Psoas muscle (tissue), 8 donors: ENCODE results near the gene CCDC180. TPM values are rescaled to one million over a fixed set of nuclear protein-coding genes. Genes with fewer than 3 reads are reported as not detected.

Source experiments
- ATAC-seq, 4 donors: fragments of 200-7000 bp; cut with Tn5 transposase; one replicate each; pipeline ENCODE4 v1.9.1; 2020; ENCODE audit warnings: moderate library complexity in 3 of 4, mild to moderate bottlenecking in 2 of 4
- DNase-seq, 2 donors: peaks; one replicate each; pipeline ENCODE4 v3.0.0-alpha.2; 2020
- H3K27ac ChIP-seq: fragments of 200-600 bp; one replicate; pipeline ENCODE4 v1.8.0; 2022
- H3K27me3 ChIP-seq, 3 donors: fragments of 200-600 bp in 1 of 3; one replicate each; pipeline versions ENCODE4 v1.6.1 to v1.8.0; 2013 to 2022; ENCODE audit warnings: low read length in 2 of 3, mild to moderate bottlenecking in 2 of 3, moderate library complexity in 1 of 3; ENCODE audit not compliant: insufficient read depth in 3 of 3
- H3K36me3 ChIP-seq, 2 donors: fragments of 200-600 bp in 1 of 2; one replicate each; pipeline versions ENCODE4 v1.6.1 to v1.8.0; 2013 to 2022; ENCODE audit warnings: low read depth in 1 of 2, mild to moderate bottlenecking in 1 of 2, moderate library complexity in 1 of 2; ENCODE audit not compliant: insufficient read depth in 1 of 2
- H3K4me1 ChIP-seq: fragments of 200-600 bp; one replicate; pipeline ENCODE4 v1.8.0; 2022
- H3K4me3 ChIP-seq: fragments of 200-600 bp; one replicate; pipeline ENCODE4 v1.8.0; 2022; ENCODE audit warnings: mild to moderate bottlenecking
- H3K9me3 ChIP-seq: fragments of 200-600 bp; one replicate; pipeline ENCODE4 v1.8.0; 2022
- WGBS, 3 donors: extraction: QIAGEN DNeasy Blood & Tissue Kit; methylation state at CpG; one replicate each; pipeline versions ENCODE4 v1.1.6 to v1.1.7; 2013; 5-methylcytosine and 5-hydroxymethylcytosine counted together
- intact Hi-C, 2 donors: fragments of 100-400 bp; cut with DNase I; formaldehyde crosslinking; loops; one replicate each; pipeline versions ENCODE4 v1.11.0 to v1.14.2; 2022
- polyA plus RNA-seq, 3 donors: library from polyadenylated mRNA; stranded (reverse); fragments of 200-250 nt; gene quantifications; one replicate each; pipeline ENCODE4 v1.2.3, GENCODE V29; 2013
- total RNA-seq, 4 donors: library from RNA; stranded (reverse); fragmentation: NEBNext Ultra II Directional in 2 of 4; extraction: Animal tissue kit (Norgen Biotek cat#: 25700) in 2 of 4; gene quantifications; one replicate each; pipeline versions ENCODE4 v1.2.1 to v1.2.4, GENCODE V29; 2021 to 2023
- TF ChIP-seq, protein P1 (sequence below): fragments of 200-600 bp; IDR thresholded peaks from one replicate; pipeline ENCODE4 v1.8.0; 2022; ENCODE audit warnings: antibody characterized with exemption
- donor health status: healthy with polysubstance abuse.
- donor health status: DM: no; HTN: no; CAD: no; lungs with moderate emphysema.
- donor health status: Bipolar disorder and iron deficiency.
- donor health status: healthy.
- donor health status: DM: yes; HTN: yes; CAD: no.
- donor health status: DM: no; HTN: no; CAD: no.
- donor health status: DM: no; HTN: no; CAD: no.
- donor health status: DM: yes; HTN: yes; CAD: no.

CCDC180 gene
- total and polyA plus RNA-seq, 7 donors: 0.55 to 1.6 (median 0.71) TPM

DNA sequence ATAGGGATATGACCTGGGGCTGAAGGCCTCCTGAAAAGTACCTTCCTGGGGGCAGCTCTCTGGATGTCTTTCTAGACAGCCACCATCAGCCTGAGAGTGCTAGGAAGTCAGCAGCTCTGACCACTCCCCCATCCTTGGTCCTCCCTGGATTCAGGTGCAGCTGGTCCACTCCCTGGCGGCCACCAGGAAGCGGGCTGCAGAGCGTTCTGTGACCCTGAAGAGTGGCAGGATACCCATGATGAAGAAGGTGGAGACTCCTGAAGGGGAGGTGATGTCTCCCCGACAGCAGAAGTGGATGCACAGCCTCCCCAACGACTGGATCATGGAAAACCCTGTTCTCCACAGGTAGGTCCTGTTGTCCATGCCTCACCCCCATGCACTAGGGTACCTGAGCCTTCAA lies 1.8 kb downstream of the CCDC180 start:
- Histone ChIP-seq H3K4me3 (no peak overlapping the region), H3K36me3 (peaks cover 0 to 4% of the 10 kb centered on the region in 2 donors), H3K27ac (no peak overlapping the region), H3K9me3 (peaks cover 6% of the 10 kb centered on the region), H3K27me3 (peaks cover 0 to 22% (median 0%) of the 10 kb centered on the region in 3 donors), H3K4me1 (peaks cover 8% of the 10 kb centered on the region)
- 94 to 99% (median 96%) methylated on average over 5 of the region's 5 CpGs for WGBS, 3 donors
- intact Hi-C loops: no loop called here
- DNase-seq: no peak
- TF ChIP-seq, protein P1, sequence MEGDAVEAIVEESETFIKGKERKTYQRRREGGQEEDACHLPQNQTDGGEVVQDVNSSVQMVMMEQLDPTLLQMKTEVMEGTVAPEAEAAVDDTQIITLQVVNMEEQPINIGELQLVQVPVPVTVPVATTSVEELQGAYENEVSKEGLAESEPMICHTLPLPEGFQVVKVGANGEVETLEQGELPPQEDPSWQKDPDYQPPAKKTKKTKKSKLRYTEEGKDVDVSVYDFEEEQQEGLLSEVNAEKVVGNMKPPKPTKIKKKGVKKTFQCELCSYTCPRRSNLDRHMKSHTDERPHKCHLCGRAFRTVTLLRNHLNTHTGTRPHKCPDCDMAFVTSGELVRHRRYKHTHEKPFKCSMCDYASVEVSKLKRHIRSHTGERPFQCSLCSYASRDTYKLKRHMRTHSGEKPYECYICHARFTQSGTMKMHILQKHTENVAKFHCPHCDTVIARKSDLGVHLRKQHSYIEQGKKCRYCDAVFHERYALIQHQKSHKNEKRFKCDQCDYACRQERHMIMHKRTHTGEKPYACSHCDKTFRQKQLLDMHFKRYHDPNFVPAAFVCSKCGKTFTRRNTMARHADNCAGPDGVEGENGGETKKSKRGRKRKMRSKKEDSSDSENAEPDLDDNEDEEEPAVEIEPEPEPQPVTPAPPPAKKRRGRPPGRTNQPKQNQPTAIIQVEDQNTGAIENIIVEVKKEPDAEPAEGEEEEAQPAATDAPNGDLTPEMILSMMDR: no peak
- no peak for ATAC-seq

DNA sequence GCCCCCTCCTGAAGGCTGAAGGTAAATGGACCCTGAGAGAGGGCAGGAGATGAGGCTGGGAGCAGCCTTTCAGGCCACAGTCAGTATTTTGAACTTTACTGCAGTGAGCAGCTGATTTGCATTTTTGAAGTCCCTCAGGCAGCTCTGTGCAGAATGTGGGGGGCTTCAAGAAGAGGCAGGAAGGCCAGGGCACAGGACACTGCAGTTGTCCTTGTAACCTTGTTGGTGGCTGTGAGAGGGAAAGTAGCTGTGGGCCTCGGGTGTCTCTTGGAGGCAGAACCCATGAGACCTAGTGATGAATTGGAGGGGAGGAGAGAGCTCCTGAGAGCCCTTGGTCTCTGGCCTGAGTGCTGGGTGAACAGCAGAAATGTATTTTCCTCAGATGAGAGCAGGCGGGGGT lies 2.6 kb downstream of the CCDC180 start:
- intact Hi-C loops: no loop called here
- H3K36me3 ChIP-seq: peaks cover 0 to 10% of the 10 kb centered on the region in 2 donors
- DNase-seq (no peak), ATAC-seq (no peak)
- peaks cover 0 to 16% (median 0%) of the 10 kb centered on the region in 3 donors for H3K27me3 ChIP-seq
- TF ChIP-seq, protein P1: no peak
- no peak overlapping the region for H3K27ac ChIP-seq
- peaks cover 8% of the 10 kb centered on the region for H3K4me1 ChIP-seq
- H3K4me3 ChIP-seq: no peak overlapping the region
- WGBS, 3 donors: 74 to 91% (median 85%) methylated on average over 2 of the region's 2 CpGs
- no peaks in the 10 kb centered on the region for H3K9me3 ChIP-seq

DNA sequence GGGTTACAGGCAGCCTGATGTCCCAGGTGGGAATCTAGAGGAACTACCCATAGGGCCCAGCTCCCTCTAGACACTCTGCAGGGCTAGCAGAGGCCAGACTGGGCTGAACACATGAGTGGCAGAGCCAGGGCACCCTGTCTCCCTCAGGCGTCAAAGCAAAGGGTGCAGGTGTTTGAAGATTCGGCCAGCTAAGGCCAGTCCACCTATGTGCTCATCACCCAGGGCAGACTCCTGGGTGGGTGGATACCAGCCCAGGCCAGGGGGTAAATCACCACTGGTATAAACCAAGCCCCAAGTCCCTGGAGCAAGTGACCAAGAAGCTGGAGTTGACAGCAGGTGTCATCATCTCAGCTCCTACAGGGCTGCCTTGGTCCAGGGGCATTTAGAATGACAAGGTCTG lies 3.4 kb downstream of the CCDC180 start:
- H3K4me1 ChIP-seq: peaks cover 8% of the 10 kb centered on the region
- peaks cover 0 to 8% (median 0%) of the 10 kb centered on the region in 3 donors for H3K27me3 ChIP-seq
- DNase-seq (no peak), ATAC-seq (no peak)
- H3K27ac ChIP-seq: no peak overlapping the region
- no peaks in the 10 kb centered on the region for H3K9me3 ChIP-seq
- TF ChIP-seq, protein P1: no peak
- intact Hi-C loops: no loop called here
- H3K36me3 ChIP-seq: peaks cover 0 to 12% of the 10 kb centered on the region in 2 donors
- no peak overlapping the region for H3K4me3 ChIP-seq
- 96 to 100% (median 96%) methylated on average over 2 of the region's 2 CpGs for WGBS, 3 donors

DNA sequence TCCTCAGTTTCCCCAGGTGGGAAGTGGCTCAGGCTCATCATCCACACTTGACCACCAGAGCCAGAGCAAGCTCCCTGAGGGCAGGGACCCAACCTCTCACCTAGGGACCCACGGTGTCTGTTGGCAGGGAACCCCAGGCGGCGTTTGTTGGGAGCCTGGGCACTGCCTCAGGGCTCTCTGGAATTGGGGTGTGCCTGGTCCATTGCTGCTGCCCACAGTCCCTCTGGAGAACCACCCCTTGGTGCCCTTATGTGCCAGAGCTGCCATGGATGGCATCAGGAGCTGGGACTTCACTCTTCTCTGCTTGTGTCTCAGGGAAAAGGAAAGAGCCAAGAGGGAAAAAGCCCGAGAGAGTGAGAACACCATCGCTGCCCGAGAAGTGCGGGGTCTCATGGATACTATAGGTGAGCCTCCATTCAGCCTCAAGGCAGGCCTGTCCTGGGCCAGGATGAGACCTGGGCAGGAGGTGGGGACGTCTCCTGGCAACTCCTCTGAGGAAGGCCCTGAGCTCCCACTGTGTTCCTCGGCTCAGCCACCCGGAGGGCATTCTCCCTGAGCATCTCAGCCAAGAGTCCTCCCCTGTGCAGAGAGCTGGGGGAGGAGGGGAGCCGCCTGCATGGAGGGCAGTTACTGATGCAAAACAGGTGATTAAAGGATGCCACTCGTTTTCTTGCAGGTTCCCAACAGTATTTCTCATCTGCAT lies 4.5 kb downstream of the CCDC180 start:
- Histone ChIP-seq H3K9me3 (no peaks in the 10 kb centered on the region), H3K36me3 (peaks cover 0 to 19% of the 10 kb centered on the region in 2 donors), H3K4me3 (no peak overlapping the region), H3K27me3 (peaks cover 0 to 4% (median 0%) of the 10 kb centered on the region in 3 donors), H3K4me1 (peaks cover 4% of the 10 kb centered on the region), H3K27ac (no peak overlapping the region)
- DNase-seq (no peak), ATAC-seq (no peak)
- 81 to 85% (median 85%) methylated on average over 12 of the region's 12 CpGs for WGBS, 3 donors
- TF ChIP-seq, protein P1: no peak
- intact Hi-C loops: no loop called here

DNA sequence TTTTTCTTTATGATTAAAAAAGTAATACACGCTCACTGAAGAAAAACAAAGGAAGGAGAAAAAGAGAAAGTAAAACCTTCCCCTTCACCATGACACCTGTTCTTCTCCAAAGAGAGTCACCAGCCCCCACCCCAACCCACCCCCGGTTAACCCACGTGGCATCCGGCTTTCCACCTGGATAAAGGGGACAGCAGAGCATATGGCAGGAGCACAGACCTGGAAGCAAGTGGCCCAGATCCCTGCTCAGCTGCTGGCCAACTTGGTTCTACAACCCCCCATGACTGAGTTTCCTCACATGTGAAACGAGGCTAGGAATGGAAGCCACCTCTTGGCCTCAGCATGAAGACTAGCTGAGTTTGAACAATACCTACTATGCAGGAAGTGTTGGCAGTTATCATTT lies 5.1 kb downstream of the CCDC180 start:
- DNase-seq (no peak), ATAC-seq (no peak)
- 84 to 85% (median 84%) methylated on average over 5 of the region's 5 CpGs for WGBS, 3 donors
- H3K27me3 ChIP-seq: no peaks in the 10 kb centered on the region
- H3K27ac ChIP-seq: no peak overlapping the region
- no peak overlapping the region for H3K4me3 ChIP-seq
- no peaks in the 10 kb centered on the region for H3K4me1 ChIP-seq
- TF ChIP-seq, protein P1: no peak
- intact Hi-C loops: no loop called here
- H3K36me3 ChIP-seq: peaks cover 0 to 19% of the 10 kb centered on the region in 2 donors
- no peaks in the 10 kb centered on the region for H3K9me3 ChIP-seq
